IMR-90 (cell line): ENCODE data around the gene CLSTN1.

ENCODE experiments used
- CEBPB ChIP-seq: IDR thresholded peaks from 2 replicates; pipeline ENCODE4 v1.6.1; 2012; ENCODE audit warnings: low read depth, low read length, improper control_type of control experiment
- FOS ChIP-seq: fragments of 150-350 bp; IDR thresholded peaks from 2 replicates; pipeline ENCODE4 v1.6.1; 2016; ENCODE audit warnings: low read depth, low read length
- MAFK ChIP-seq: IDR thresholded peaks from 2 replicates; pipeline ENCODE4 v1.6.1; 2012; ENCODE audit warnings: low read depth, low read length, improper control_type of control experiment
- MAZ ChIP-seq: IDR thresholded peaks from 2 replicates; pipeline ENCODE4 v1.6.1; 2012; ENCODE audit warnings: low read depth, mild to moderate bottlenecking, low read length, improper control_type of control experiment, moderate library complexity, borderline replicate concordance
- POLR2A ChIP-seq: IDR thresholded peaks from 2 replicates; pipeline ENCODE4 v1.6.1; 2012; ENCODE audit warnings: mild to moderate bottlenecking, low read depth, low read length
- RAD21 ChIP-seq: IDR thresholded peaks from 2 replicates; pipeline ENCODE4 v1.6.1; 2012; ENCODE audit warnings: low read length, improper control_type of control experiment
- RCOR1 ChIP-seq: IDR thresholded peaks from 2 replicates; pipeline ENCODE4 v1.6.1; 2012; ENCODE audit warnings: mild to moderate bottlenecking, low read length, improper control_type of control experiment; ENCODE audit not compliant: insufficient replicate concordance
- RFX5 ChIP-seq: IDR thresholded peaks from 2 replicates; pipeline ENCODE4 v1.8.0; 2012; ENCODE audit warnings: low read depth, mild to moderate bottlenecking, low read length, moderate library complexity
- SMC3 ChIP-seq: fragments of 150-350 bp; IDR thresholded peaks from 2 replicates; pipeline ENCODE4 v1.6.1; 2016; ENCODE audit warnings: low read depth, mild to moderate bottlenecking, antibody characterized with exemption, low read length, moderate library complexity
- TF ChIP-seq, protein P1 (sequence below): conservative IDR thresholded peaks from 2 replicates; pipeline ENCODE4 v1.5.1; 2012; ENCODE audit warnings: mild to moderate bottlenecking, low read depth, low read length, improper control_type of control experiment

DNA sequence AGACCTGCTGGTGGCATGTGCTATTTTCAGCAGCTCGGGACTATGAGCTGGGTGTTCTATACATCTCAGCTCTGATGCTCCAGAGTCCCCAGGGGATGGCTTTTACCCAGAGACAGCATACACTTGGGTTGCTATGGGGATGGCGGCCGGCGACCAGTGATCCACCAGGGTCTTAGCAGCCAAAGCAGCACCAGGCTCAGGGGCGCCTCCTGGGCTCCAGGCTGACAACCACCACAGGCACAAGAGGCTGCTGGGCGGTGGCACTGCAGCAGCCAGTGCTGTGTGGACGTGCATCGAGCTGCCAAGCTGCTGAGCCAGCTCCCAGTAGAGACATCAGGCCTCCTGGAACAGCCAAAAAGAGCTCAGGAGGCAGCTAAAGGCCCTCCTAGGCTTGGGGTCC is 37.6 kb upstream of the CLSTN1 start:
- TF ChIP-seq, protein P1, sequence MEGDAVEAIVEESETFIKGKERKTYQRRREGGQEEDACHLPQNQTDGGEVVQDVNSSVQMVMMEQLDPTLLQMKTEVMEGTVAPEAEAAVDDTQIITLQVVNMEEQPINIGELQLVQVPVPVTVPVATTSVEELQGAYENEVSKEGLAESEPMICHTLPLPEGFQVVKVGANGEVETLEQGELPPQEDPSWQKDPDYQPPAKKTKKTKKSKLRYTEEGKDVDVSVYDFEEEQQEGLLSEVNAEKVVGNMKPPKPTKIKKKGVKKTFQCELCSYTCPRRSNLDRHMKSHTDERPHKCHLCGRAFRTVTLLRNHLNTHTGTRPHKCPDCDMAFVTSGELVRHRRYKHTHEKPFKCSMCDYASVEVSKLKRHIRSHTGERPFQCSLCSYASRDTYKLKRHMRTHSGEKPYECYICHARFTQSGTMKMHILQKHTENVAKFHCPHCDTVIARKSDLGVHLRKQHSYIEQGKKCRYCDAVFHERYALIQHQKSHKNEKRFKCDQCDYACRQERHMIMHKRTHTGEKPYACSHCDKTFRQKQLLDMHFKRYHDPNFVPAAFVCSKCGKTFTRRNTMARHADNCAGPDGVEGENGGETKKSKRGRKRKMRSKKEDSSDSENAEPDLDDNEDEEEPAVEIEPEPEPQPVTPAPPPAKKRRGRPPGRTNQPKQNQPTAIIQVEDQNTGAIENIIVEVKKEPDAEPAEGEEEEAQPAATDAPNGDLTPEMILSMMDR, result no peak
- TF ChIP-seq MAFK (no peak), MAZ (no peak), RAD21 (no peak), SMC3 (no peak), POLR2A (no peak), RFX5 (no peak), FOS (no peak), CEBPB (no peak), RCOR1 (no peak)
